ENCODE data around the gene NPLOC4.

NPLOC4 gene

DNA sequence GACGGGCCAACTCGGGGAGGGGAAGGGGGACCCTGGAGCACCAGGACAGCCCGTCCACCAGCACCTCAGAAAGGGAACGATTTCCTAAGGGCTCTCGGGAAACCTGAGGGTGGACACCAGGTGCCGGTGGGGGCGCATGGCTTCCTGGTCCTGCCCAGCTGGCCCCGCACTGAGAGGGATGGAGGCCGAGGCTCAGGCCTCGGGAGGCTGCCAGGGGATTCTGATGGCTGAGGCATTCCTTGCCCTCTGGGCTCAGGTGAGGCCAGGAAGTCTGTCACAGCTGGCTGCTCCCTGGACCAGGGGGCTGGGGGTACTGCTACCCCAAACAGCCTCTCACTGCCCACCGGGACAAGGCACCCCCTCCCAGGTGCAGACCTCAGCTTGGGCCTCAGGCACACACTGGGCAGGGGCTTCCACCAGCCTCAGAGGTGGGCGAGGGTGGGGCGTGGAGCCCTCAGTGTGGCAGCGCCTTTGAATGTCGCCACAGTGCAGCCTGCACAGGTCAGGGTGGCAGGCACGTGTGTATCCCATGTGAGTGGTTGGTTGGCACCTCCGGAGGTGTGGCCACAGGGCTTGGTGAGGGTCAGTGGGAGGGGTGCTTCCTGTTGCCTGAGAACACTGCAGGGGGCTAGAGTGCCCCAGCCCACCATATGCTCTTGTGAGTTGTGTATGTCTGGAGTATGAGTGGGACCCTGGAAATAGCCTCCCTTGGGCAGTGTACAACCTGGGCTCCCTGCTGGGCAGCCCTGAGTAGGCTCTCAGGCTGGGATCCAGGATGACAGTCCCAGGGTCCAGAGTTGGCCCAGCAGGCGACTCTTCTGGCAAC, 112.7 kb downstream of the NPLOC4 start:
- H3K4me1 ChIP-seq (ENCODE audit: insufficient read depth, low read length): no peaks in the 10 kb centered on the region
- no peaks in the 10 kb centered on the region for H3K79me2 ChIP-seq (ENCODE audit: insufficient read depth, low read length)
- H3K27ac ChIP-seq (ENCODE audit: low read length): no peak overlapping the region
- H4K20me1 ChIP-seq (ENCODE audit: insufficient read depth, low read length): peaks cover 18% of the 10 kb centered on the region; the same call in 1 of the 2 replicates
- TF ChIP-seq EZH2 (IDR thresholded peaks at IDR 0.05; ENCODE audit: borderline replicate concordance, low read depth, low read length, severe bottlenecking): no peak
- TF ChIP-seq, protein P1, sequence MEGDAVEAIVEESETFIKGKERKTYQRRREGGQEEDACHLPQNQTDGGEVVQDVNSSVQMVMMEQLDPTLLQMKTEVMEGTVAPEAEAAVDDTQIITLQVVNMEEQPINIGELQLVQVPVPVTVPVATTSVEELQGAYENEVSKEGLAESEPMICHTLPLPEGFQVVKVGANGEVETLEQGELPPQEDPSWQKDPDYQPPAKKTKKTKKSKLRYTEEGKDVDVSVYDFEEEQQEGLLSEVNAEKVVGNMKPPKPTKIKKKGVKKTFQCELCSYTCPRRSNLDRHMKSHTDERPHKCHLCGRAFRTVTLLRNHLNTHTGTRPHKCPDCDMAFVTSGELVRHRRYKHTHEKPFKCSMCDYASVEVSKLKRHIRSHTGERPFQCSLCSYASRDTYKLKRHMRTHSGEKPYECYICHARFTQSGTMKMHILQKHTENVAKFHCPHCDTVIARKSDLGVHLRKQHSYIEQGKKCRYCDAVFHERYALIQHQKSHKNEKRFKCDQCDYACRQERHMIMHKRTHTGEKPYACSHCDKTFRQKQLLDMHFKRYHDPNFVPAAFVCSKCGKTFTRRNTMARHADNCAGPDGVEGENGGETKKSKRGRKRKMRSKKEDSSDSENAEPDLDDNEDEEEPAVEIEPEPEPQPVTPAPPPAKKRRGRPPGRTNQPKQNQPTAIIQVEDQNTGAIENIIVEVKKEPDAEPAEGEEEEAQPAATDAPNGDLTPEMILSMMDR (IDR thresholded peaks at IDR 0.05; ENCODE audit: borderline replicate concordance, extremely low read depth, low read length, poor library complexity, severe bottlenecking): no peak
- no peaks in the 10 kb centered on the region for H3K36me3 ChIP-seq (ENCODE audit: insufficient read depth, low read length)
- no peak overlapping the region for H3K4me2 ChIP-seq (ENCODE audit: insufficient read depth, low read length)
- H2AFZ ChIP-seq (ENCODE audit: low read depth, low read length): no peak overlapping the region
- H3K4me3 ChIP-seq (ENCODE audit: low read depth in 1 of 2, low read length in 2 of 2): no peak overlapping the region
- DNase-seq (no peak), ATAC-seq (ENCODE audit: insufficient read depth, low read depth) (no peak)
- H3K27me3 ChIP-seq (ENCODE audit: insufficient read depth, low read length, poor library complexity): no peaks in the 10 kb centered on the region
- no peak overlapping the region for H3K9ac ChIP-seq (ENCODE audit: low read depth, low read length)
- no peaks in the 10 kb centered on the region for H3K9me3 ChIP-seq (ENCODE audit: insufficient read depth, low read length, severe bottlenecking)

DNA sequence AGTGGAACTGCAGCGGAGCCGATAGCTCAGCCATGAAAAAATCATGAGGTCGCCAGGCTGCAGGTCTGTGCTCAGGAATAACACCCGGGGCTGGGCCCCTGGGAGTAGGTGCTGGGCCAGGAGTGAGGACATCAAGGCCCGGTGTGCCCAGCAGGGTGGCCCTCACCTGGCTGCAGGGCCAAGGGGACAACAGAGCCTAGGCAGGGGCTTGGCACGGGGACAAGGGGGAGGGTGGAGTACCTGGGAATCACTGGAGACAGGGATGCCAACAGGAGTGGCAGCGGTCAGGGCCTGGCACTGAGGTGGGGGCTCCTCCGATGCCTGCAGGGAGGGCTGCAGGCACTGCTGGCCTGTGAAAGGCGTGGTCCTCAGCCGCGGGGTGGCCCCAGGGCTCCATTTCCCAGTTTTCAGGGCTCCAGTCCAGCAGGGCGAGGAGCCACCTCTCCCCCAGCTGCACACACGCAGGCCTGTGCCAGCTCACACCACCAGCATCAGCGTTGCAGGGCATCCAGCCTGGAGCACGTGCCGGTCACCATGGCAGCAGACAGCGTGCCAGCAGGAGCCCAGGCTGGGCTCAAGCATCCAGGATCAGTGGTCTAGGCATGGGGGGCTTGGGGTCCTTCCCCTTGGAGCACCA, 113.4 kb downstream of the NPLOC4 start:
- Histone ChIP-seq H3K27ac (ENCODE audit: low read length) (no peak overlapping the region), H3K4me3 (ENCODE audit: low read depth in 1 of 2, low read length in 2 of 2) (no peak overlapping the region), H4K20me1 (ENCODE audit: insufficient read depth, low read length) (peaks cover 18% of the 10 kb centered on the region; the same call in 1 of the 2 replicates), H3K4me2 (ENCODE audit: insufficient read depth, low read length) (no peak overlapping the region), H2AFZ (ENCODE audit: low read depth, low read length) (no peak overlapping the region), H3K4me1 (ENCODE audit: insufficient read depth, low read length) (no peaks in the 10 kb centered on the region), H3K79me2 (ENCODE audit: insufficient read depth, low read length) (no peaks in the 10 kb centered on the region), H3K9me3 (ENCODE audit: insufficient read depth, low read length, severe bottlenecking) (no peaks in the 10 kb centered on the region), H3K36me3 (ENCODE audit: insufficient read depth, low read length) (no peaks in the 10 kb centered on the region), H3K27me3 (ENCODE audit: insufficient read depth, low read length, poor library complexity) (no peaks in the 10 kb centered on the region), H3K9ac (ENCODE audit: low read depth, low read length) (no peak overlapping the region)
- TF ChIP-seq, protein P1 (IDR thresholded peaks at IDR 0.05; ENCODE audit: borderline replicate concordance, extremely low read depth, low read length, poor library complexity, severe bottlenecking): no peak
- no peak for TF ChIP-seq EZH2 (IDR thresholded peaks at IDR 0.05; ENCODE audit: borderline replicate concordance, low read depth, low read length, severe bottlenecking)
- ATAC-seq (ENCODE audit: insufficient read depth, low read depth) (no peak), DNase-seq (no peak)

DNA sequence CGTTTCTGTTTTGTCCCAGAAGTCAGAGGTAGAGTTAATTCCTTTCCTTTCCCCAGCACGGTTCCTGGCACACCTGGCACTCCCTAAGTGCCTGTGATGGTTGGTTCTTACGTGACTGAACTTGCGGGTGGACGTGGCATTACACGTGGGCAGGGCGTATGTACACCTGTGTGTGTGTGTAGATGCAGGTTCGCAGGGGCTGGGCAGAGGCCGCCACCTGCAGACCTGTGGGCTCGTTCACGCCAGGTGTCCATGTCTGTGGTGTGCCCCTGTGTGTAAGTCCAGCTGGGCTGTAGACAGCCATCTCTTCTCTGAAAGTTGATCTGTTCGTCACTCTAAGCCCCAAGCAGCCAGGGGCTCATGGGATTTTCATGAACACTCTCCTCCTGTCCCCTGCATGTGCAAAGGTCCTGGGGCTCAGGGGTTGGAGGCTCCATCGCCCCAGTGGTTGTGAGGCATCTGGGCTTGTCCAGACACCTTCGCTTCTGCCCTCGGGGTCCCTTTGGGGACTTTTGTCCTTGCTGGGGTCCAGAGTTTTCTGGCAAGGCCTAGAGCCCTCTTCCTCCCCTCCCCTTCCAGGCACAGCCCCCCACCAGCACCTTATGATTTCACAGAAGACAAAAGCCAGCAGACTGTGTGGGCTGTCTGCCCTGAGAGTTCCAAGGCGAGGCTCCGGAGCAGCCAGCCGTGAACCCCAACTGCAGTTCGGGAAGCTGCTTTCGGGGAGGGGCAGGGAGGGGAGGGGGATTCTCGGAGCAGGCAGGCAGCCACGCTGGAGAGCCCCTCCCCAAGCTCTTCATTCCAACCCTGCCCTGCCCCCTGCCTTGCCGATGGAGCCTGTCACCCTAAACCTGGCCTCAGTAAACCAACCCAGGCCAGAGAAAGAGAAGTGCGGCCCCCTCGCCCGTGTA, 114.2 kb downstream of the NPLOC4 start:
- no peak overlapping the region for H2AFZ ChIP-seq (ENCODE audit: low read depth, low read length)
- H4K20me1 ChIP-seq (ENCODE audit: insufficient read depth, low read length): peaks cover 25% of the 10 kb centered on the region
- no peaks in the 10 kb centered on the region for H3K9me3 ChIP-seq (ENCODE audit: insufficient read depth, low read length, severe bottlenecking)
- no peaks in the 10 kb centered on the region for H3K36me3 ChIP-seq (ENCODE audit: insufficient read depth, low read length)
- no peak for DNase-seq
- no peak overlapping the region for H3K27ac ChIP-seq (ENCODE audit: low read length)
- no peak overlapping the region for H3K4me2 ChIP-seq (ENCODE audit: insufficient read depth, low read length)
- H3K4me3 ChIP-seq (ENCODE audit: low read depth in 1 of 2, low read length in 2 of 2): no peak overlapping the region
- no peaks in the 10 kb centered on the region for H3K4me1 ChIP-seq (ENCODE audit: insufficient read depth, low read length)
- ATAC-seq (ENCODE audit: insufficient read depth, low read depth): no peak
- TF ChIP-seq EZH2 (IDR thresholded peaks at IDR 0.05; ENCODE audit: borderline replicate concordance, low read depth, low read length, severe bottlenecking): no peak
- TF ChIP-seq, protein P1 (IDR thresholded peaks at IDR 0.05; ENCODE audit: borderline replicate concordance, extremely low read depth, low read length, poor library complexity, severe bottlenecking): no peak
- no peaks in the 10 kb centered on the region for H3K79me2 ChIP-seq (ENCODE audit: insufficient read depth, low read length)
- no peak overlapping the region for H3K9ac ChIP-seq (ENCODE audit: low read depth, low read length)
- no peaks in the 10 kb centered on the region for H3K27me3 ChIP-seq (ENCODE audit: insufficient read depth, low read length, poor library complexity)

All from DND-41 (cell line).